ENCODE measurements around the gene CAND1.

- no peak for TF ChIP-seq CTCF (IDR thresholded peaks at IDR 0.05; ENCODE audit: low read depth, low read length, missing input control)
- no peak for TF ChIP-seq TAF1 (conservative IDR thresholded peaks at IDR 0.05)
- TF ChIP-seq SP1 (IDR thresholded peaks at IDR 0.05) = no peak
- TF ChIP-seq RAD21 (IDR thresholded peaks at IDR 0.05) = no peak
- no peak for TF ChIP-seq REST (IDR thresholded peaks at IDR 0.05)
- no peak for TF ChIP-seq JUND (IDR thresholded peaks at IDR 0.05)
- no peak for TF ChIP-seq EGR1 (IDR thresholded peaks at IDR 0.05; ENCODE audit: low read depth in 2 of 2)
- TF ChIP-seq YY1 (IDR thresholded peaks at IDR 0.05) = no peak
- TF ChIP-seq GABPA (IDR thresholded peaks at IDR 0.05 in 1 of 2, conservative IDR thresholded peaks at IDR 0.05 in 1 of 2) = no peak
Observed at GRCh38 chr12:67358781-67359338, 89.7 kb downstream of the CAND1 start.
